GM23338 (cell line): Measurements from ENCODE around the gene MUC13. TPM values are rescaled to one million over a fixed set of nuclear protein-coding genes. Genes with fewer than 3 reads are reported as not detected.

Experiments
- ATAC-seq: fragments of 200-7000 bp; cut with Tn5 transposase; 3 replicates; pipeline ENCODE4 v1.9.1; 2020
- DNase-seq: peaks from one replicate; pipeline ENCODE4 v3.0.0-alpha.2; 2015; ENCODE audit warnings: low spot score
- H2AFZ ChIP-seq: fragments of 200-600 bp; sonication (generic); 2 replicates; pipeline ENCODE4 v1.8.0; 2016; ENCODE audit warnings: antibody characterized with exemption, mild to moderate bottlenecking, moderate library complexity
- H3F3A ChIP-seq: fragments of 200-600 bp; sonication (generic); replicated peaks from 2 replicates; pipeline ENCODE4 v1.8.0; 2017; ENCODE audit warnings: antibody characterized with exemption, mixed run types, low read depth
- H3K27ac ChIP-seq: fragments of 200-600 bp; sonication (generic); 2 replicates; pipeline ENCODE4 v1.6.1; 2016; ENCODE audit warnings: low read depth
- H3K27me3 ChIP-seq: fragments of 200-600 bp; sonication (generic); 2 replicates; pipeline ENCODE4 v1.8.0; 2016; ENCODE audit warnings: mild to moderate bottlenecking, mixed run types, moderate library complexity; ENCODE audit not compliant: insufficient read depth
- H3K36me3 ChIP-seq: fragments of 200-600 bp; sonication (generic); 2 replicates; pipeline ENCODE4 v1.8.0; 2016; ENCODE audit warnings: mild to moderate bottlenecking; ENCODE audit not compliant: insufficient read depth
- H3K4me1 ChIP-seq: fragments of 200-600 bp; sonication (generic); 2 replicates; pipeline ENCODE4 v1.8.0; 2016; ENCODE audit warnings: mild to moderate bottlenecking, moderate library complexity; ENCODE audit not compliant: insufficient read depth
- H3K4me2 ChIP-seq: fragments of 200-600 bp; sonication (generic); 2 replicates; pipeline ENCODE4 v1.7.1; 2017; ENCODE audit warnings: mixed run types
- H3K4me3 ChIP-seq: fragments of 200-600 bp; sonication (generic); 2 replicates; pipeline ENCODE4 v1.6.1; 2016; ENCODE audit warnings: mixed run types
- H3K79me2 ChIP-seq: fragments of 200-600 bp; sonication (generic); replicated peaks from 2 replicates; pipeline ENCODE4 v1.8.0; 2017; ENCODE audit warnings: mild to moderate bottlenecking; ENCODE audit not compliant: insufficient read depth
- H3K9me2 ChIP-seq: fragments of 200-600 bp; sonication (generic); 2 replicates; pipeline ENCODE4 v1.8.0; 2017; ENCODE audit not compliant: insufficient read depth
- H4K20me1 ChIP-seq: fragments of 200-600 bp; sonication (generic); replicated peaks from 2 replicates; pipeline ENCODE4 v1.8.0; 2017; ENCODE audit warnings: mild to moderate bottlenecking; ENCODE audit not compliant: insufficient read depth
- H3K27ac Mint-ChIP-seq: 2 replicates; pipeline ENCODE4 v1.8.0; 2020; ENCODE audit warnings: inconsistent platforms, mild to moderate bottlenecking, moderate library complexity, mixed read lengths
- H3K27me3 Mint-ChIP-seq: 3 replicates; pipeline ENCODE4 v1.8.0; 2022; ENCODE audit warnings: low read depth, mild to moderate bottlenecking, moderate library complexity, mixed read lengths, inconsistent platforms; ENCODE audit not compliant: insufficient read depth, poor library complexity
- H3K36me3 Mint-ChIP-seq: 3 replicates; pipeline ENCODE4 v1.8.0; 2021; ENCODE audit warnings: low read depth, mild to moderate bottlenecking, inconsistent platforms, moderate library complexity, mixed read lengths
- H3K4me1 Mint-ChIP-seq: 3 replicates; pipeline ENCODE4 v1.8.0; 2020; ENCODE audit warnings: mild to moderate bottlenecking, inconsistent platforms, mixed read lengths
- H3K4me3 Mint-ChIP-seq: 3 replicates; pipeline ENCODE4 v1.8.0; 2021; ENCODE audit warnings: moderate library complexity, mild to moderate bottlenecking, inconsistent platforms, mixed read lengths
- H3K9me3 Mint-ChIP-seq: 3 replicates; pipeline ENCODE4 v1.8.0; 2020; ENCODE audit warnings: moderate library complexity, mild to moderate bottlenecking, inconsistent platforms, mixed read lengths
- CREB1 ChIP-seq: fragments of 250-450 bp; sonication (Bioruptor Pico); IDR thresholded peaks from 2 replicates; pipeline ENCODE4 v1.5.0; 2020; ENCODE audit warnings: low read depth, mild to moderate bottlenecking, moderate library complexity
- CTCF ChIP-seq, 2 experiments: fragments of 200-600 bp in 1 of 2; sonication (generic) in 1 of 2; conservative IDR thresholded peaks; 2 replicates each; pipeline versions ENCODE4 v1.5.1 to v1.6.1; 2016 to 2017; ENCODE audit warnings: antibody characterized with exemption in 2 of 2, low read depth in 2 of 2, mild to moderate bottlenecking in 2 of 2, moderate library complexity in 1 of 2
- EZH2phosphoT487 ChIP-seq: fragments of 200-600 bp; sonication (generic); IDR thresholded peaks from one replicate; pipeline ENCODE4 v1.8.1; 2018; ENCODE audit warnings: antibody characterized with exemption; ENCODE audit not compliant: unreplicated experiment
- NANOG ChIP-seq: IDR thresholded peaks from 2 replicates; pipeline ENCODE4 v1.6.1; 2016; ENCODE audit warnings: antibody characterized with exemption, borderline replicate concordance
- POLR2AphosphoS5 ChIP-seq: IDR thresholded peaks from 2 replicates; pipeline ENCODE4 v1.6.1; 2016; ENCODE audit warnings: antibody characterized with exemption, low read depth
- STAT1 ChIP-seq: IDR thresholded peaks from one replicate; pipeline ENCODE4 v1.6.1; 2016; ENCODE audit warnings: antibody characterized with exemption; ENCODE audit not compliant: unreplicated experiment
- ZNF114 ChIP-seq: fragments of 250-450 bp; sonication (Bioruptor Pico); IDR thresholded peaks from 2 replicates; pipeline ENCODE4 v1.5.0; 2020; ENCODE audit warnings: mild to moderate bottlenecking, moderate library complexity
- ZNF462 ChIP-seq: fragments of 250-450 bp; sonication (Bioruptor Pico); IDR thresholded peaks from 2 replicates; pipeline ENCODE4 v1.5.0; 2020; ENCODE audit warnings: mild to moderate bottlenecking, moderate library complexity
- polyA plus RNA-seq: library from polyadenylated mRNA; unstranded; fragments of >200 nt; fragmentation: Nextera tagmentation; extraction: Ambion mirVana; gene quantifications from 2 replicates; pipeline ENCODE4 v1.2.1, GENCODE V29; 2016
- total RNA-seq: library from RNA; depleted of rRNA; stranded (reverse); fragments of >200 nt; shearing (Covaris generic); gene quantifications from 2 replicates; pipeline ENCODE4 v1.2.3, GENCODE V29; 2014
- TF ChIP-seq, protein P1 (sequence below): IDR thresholded peaks from 2 replicates; pipeline ENCODE4 v1.6.1; 2016; ENCODE audit warnings: antibody characterized with exemption

MUC13 gene
- total and polyA plus RNA-seq, 2 experiments from 2014 or later = not detected

- no peak overlapping the region for H3K27ac Mint-ChIP-seq
- ATAC-seq = no peak
- DNase-seq = no peak
- H3K9me3 Mint-ChIP-seq = no peaks in the 10 kb centered on the region
- no peak overlapping the region for H3K4me3 Mint-ChIP-seq
- H3K79me2 ChIP-seq = no peaks in the 10 kb centered on the region
- no peaks in the 10 kb centered on the region for H3K36me3 ChIP-seq
- peak overlapping the region; percentile 19; the same call in 1 of the 2 replicates for H2AFZ ChIP-seq
- H3F3A ChIP-seq = no peaks in the 10 kb centered on the region
- no peaks in the 10 kb centered on the region for H3K27me3 ChIP-seq
- H3K36me3 Mint-ChIP-seq = no peaks in the 10 kb centered on the region
- H3K4me2 ChIP-seq = no peak overlapping the region
- TF ChIP-seq ZNF114 (CRISPR knock-in tag) (no peak), STAT1 (no peak), POLR2AphosphoS5 (no peak), CTCF (conservative IDR thresholded peaks at IDR 0.05; ENCODE audit: low read depth in 2 of 2) (no peak)
- H3K4me1 ChIP-seq = no peaks in the 10 kb centered on the region
- H4K20me1 ChIP-seq = no peaks in the 10 kb centered on the region
- H3K27me3 Mint-ChIP-seq = no peaks in the 10 kb centered on the region
- peaks cover 9% of the 10 kb centered on the region for H3K4me1 Mint-ChIP-seq
- no peak overlapping the region for H3K27ac ChIP-seq
- H3K4me3 ChIP-seq = no peak overlapping the region
- no peaks in the 10 kb centered on the region for H3K9me2 ChIP-seq
These were observed 17.1 kb upstream of the MUC13 start for GRCh38 chr3:124951511-124952281.

DNA sequence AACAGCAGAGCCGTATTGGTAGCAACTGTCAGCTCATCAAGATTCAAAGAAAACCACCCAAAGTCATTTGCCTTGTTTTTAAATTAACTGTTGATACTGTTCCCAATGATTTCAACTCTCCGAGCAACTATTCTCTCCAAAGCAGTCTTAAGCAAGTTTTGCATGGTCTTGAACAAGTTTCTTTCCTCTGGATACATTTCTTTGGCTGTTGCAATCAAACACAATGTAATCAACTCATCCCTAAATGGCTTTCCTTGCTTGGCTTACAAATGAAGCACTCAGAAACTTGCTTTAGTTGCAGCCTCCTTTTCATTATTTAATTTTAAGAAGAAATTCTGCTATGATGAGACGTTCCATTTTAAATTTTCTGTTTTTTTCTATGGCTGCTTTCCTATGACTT, 15.5 kb upstream of the MUC13 start:
- H2AFZ ChIP-seq = no peak overlapping the region
- no peaks in the 10 kb centered on the region for H3K4me1 ChIP-seq
- H3K27me3 Mint-ChIP-seq = no peaks in the 10 kb centered on the region
- H3K36me3 Mint-ChIP-seq = no peaks in the 10 kb centered on the region
- H3K9me3 Mint-ChIP-seq = no peaks in the 10 kb centered on the region
- peaks cover 9% of the 10 kb centered on the region for H3K4me1 Mint-ChIP-seq
- ATAC-seq = no peak
- no peaks in the 10 kb centered on the region for H3K9me2 ChIP-seq
- no peaks in the 10 kb centered on the region for H4K20me1 ChIP-seq
- no peaks in the 10 kb centered on the region for H3K79me2 ChIP-seq
- no peak overlapping the region for H3K4me3 ChIP-seq
- no peak for DNase-seq
- H3K27ac ChIP-seq = no peak overlapping the region
- no peaks in the 10 kb centered on the region for H3K27me3 ChIP-seq
- H3F3A ChIP-seq = no peaks in the 10 kb centered on the region
- no peaks in the 10 kb centered on the region for H3K36me3 ChIP-seq
- no peak overlapping the region for H3K4me3 Mint-ChIP-seq
- H3K4me2 ChIP-seq = no peak overlapping the region
- no peak overlapping the region for H3K27ac Mint-ChIP-seq
- no peak for TF ChIP-seq ZNF114 (CRISPR knock-in tag)
- TF ChIP-seq, protein P1, sequence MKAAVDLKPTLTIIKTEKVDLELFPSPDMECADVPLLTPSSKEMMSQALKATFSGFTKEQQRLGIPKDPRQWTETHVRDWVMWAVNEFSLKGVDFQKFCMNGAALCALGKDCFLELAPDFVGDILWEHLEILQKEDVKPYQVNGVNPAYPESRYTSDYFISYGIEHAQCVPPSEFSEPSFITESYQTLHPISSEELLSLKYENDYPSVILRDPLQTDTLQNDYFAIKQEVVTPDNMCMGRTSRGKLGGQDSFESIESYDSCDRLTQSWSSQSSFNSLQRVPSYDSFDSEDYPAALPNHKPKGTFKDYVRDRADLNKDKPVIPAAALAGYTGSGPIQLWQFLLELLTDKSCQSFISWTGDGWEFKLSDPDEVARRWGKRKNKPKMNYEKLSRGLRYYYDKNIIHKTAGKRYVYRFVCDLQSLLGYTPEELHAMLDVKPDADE = no peak
- TF ChIP-seq CTCF (conservative IDR thresholded peaks at IDR 0.05; ENCODE audit: low read depth in 2 of 2) = no peak
- no peak for TF ChIP-seq POLR2AphosphoS5
- no peak for TF ChIP-seq NANOG
- TF ChIP-seq ZNF462 (CRISPR knock-in tag) = no peak
- no peak for TF ChIP-seq EZH2phosphoT487
- TF ChIP-seq CREB1 (CRISPR knock-in tag) = no peak
